ENCODE data around the gene INIP. TPM values are rescaled to one million over a fixed set of nuclear protein-coding genes. Genes with fewer than 3 reads are reported as not detected.
A peak's percentile ranks its signal among the peaks of the same experiment; 100 is the strongest.

INIP gene
- polyA plus RNA-seq (53.5 and 64.7 TPM in 2 replicates), polyA minus RNA-seq (51.9 and 60.8 TPM in 2 replicates)

- peak within 1 kb of the TSS; percentile 99 for H3K4me2 ChIP-seq (ENCODE audit: low read length)
- peak within 1 kb of the TSS; percentile 93 for H2AFZ ChIP-seq (ENCODE audit: low read depth, low read length)
- peak within 1 kb of the TSS; percentile 93 for H3K4me3 ChIP-seq (ENCODE audit: low read length)
- TF ChIP-seq REST (IDR thresholded peaks at IDR 0.05; ENCODE audit: borderline replicate concordance) (peak; percentile 79), EP300 (conservative IDR thresholded peaks at IDR 0.05; ENCODE audit: poor library complexity, severe bottlenecking) (peak; percentile 82), TAF1 (IDR thresholded peaks at IDR 0.05; ENCODE audit: low read depth) (peak; percentile 92), EZH2 (IDR thresholded peaks at IDR 0.05; ENCODE audit: borderline replicate concordance, insufficient read depth, low read length, poor library complexity, severe bottlenecking) (no peak), SMC3 (conservative IDR thresholded peaks at IDR 0.05; ENCODE audit: poor library complexity) (peak; percentile 59), RAD21 (conservative IDR thresholded peaks at IDR 0.05) (peak; percentile 61), POLR2AphosphoS5 (IDR thresholded peaks at IDR 0.05) (peak; percentile 97), CTCF (IDR thresholded peaks at IDR 0.05; ENCODE audit: poor library complexity, severe bottlenecking) (peak; percentile 58), MXI1 (conservative IDR thresholded peaks at IDR 0.05; ENCODE audit: poor library complexity, severe bottlenecking) (peak; percentile 88)
- no peaks in the 10 kb centered on the region for H4K20me1 ChIP-seq (ENCODE audit: insufficient read depth)
- H3K27me3 ChIP-seq (ENCODE audit: insufficient read depth, low read depth, low read length) = no peaks in the 10 kb centered on the region
- H3K9ac ChIP-seq (ENCODE audit: low read length) = peak within 1 kb of the TSS; percentile 89
- H3F3A ChIP-seq (ENCODE audit: insufficient read depth, low read length, poor library complexity, severe bottlenecking) = no peaks in the 10 kb centered on the region
- peaks cover 22% of the 10 kb centered on the region for H3K79me2 ChIP-seq (replicated peaks; ENCODE audit: insufficient read depth, low read length)
- peak within 1 kb of the TSS; percentile 92 for H3K27ac ChIP-seq (ENCODE audit: low read length)
- no peaks in the 10 kb centered on the region for H3K9me3 ChIP-seq (ENCODE audit: low read length)
- no peaks in the 10 kb centered on the region for H3K36me3 ChIP-seq (ENCODE audit: insufficient read depth, low read length)
- H3K9me2 ChIP-seq (ENCODE audit: insufficient read depth, low read length) = no peaks in the 10 kb centered on the region
Observed at GRCh38 chr9:112717661-112718331, at the start of gene INIP. TSS of gene INIP (minus strand) at chr9:112718117. CDS start at chr9:112716485, 1,632 bp downstream.

GRCh38 chr9:112765281-112765680 is 47.4 kb upstream of the INIP start:
- Histone ChIP-seq H3K4me3 (ENCODE audit: low read length) (no peak overlapping the region), H4K20me1 (ENCODE audit: insufficient read depth) (no peaks in the 10 kb centered on the region), H2AFZ (ENCODE audit: low read depth, low read length) (no peak overlapping the region)

More at GRCh38 chr9:112765281-112765680, 47.4 kb upstream of the INIP start:
- no peak overlapping the region for H3K27ac ChIP-seq (ENCODE audit: low read length)
- H3K36me3 ChIP-seq (ENCODE audit: insufficient read depth, low read length) = peaks cover 3% of the 10 kb centered on the region
- H3K4me2 ChIP-seq (ENCODE audit: low read length) = no peak overlapping the region
- TF ChIP-seq EZH2 (IDR thresholded peaks at IDR 0.05; ENCODE audit: borderline replicate concordance, insufficient read depth, low read length, poor library complexity, severe bottlenecking) (no peak), REST (IDR thresholded peaks at IDR 0.05; ENCODE audit: borderline replicate concordance) (no peak), CTCF (IDR thresholded peaks at IDR 0.05; ENCODE audit: poor library complexity, severe bottlenecking) (no peak), SMC3 (conservative IDR thresholded peaks at IDR 0.05; ENCODE audit: poor library complexity) (no peak), MXI1 (conservative IDR thresholded peaks at IDR 0.05; ENCODE audit: poor library complexity, severe bottlenecking) (no peak), RAD21 (conservative IDR thresholded peaks at IDR 0.05) (no peak), EP300 (conservative IDR thresholded peaks at IDR 0.05; ENCODE audit: poor library complexity, severe bottlenecking) (no peak), POLR2AphosphoS5 (IDR thresholded peaks at IDR 0.05) (no peak), TAF1 (IDR thresholded peaks at IDR 0.05; ENCODE audit: low read depth) (no peak)
- H3K27me3 ChIP-seq (ENCODE audit: insufficient read depth, low read depth, low read length) = no peaks in the 10 kb centered on the region
- H3F3A ChIP-seq (ENCODE audit: insufficient read depth, low read length, poor library complexity, severe bottlenecking) = no peaks in the 10 kb centered on the region
- H3K9me3 ChIP-seq (ENCODE audit: low read length) = peaks cover 2% of the 10 kb centered on the region
- no peak overlapping the region for H3K9ac ChIP-seq (ENCODE audit: low read length)
- H3K79me2 ChIP-seq (replicated peaks; ENCODE audit: insufficient read depth, low read length) = peaks cover 4% of the 10 kb centered on the region
- no peaks in the 10 kb centered on the region for H3K9me2 ChIP-seq (ENCODE audit: insufficient read depth, low read length)
